Body of pancreas (tissue), 4 donors: ENCODE results near the gene TMEM141.

ENCODE experiments used
- POLR2A ChIP-seq, 3 donors: fragments of 450-650 bp; IDR thresholded peaks; one replicate each; pipeline ENCODE4 v1.6.1; 2016; ENCODE audit warnings: antibody characterized with exemption in 3 of 3, mild to moderate bottlenecking in 2 of 3
- TF ChIP-seq, protein P1 (sequence below), 7 experiments: fragments of 450-650 bp in 4 of 7; fragments of 200-600 bp in 3 of 7; sonication (generic) in 3 of 7; IDR thresholded peaks; one replicate each; pipeline ENCODE4 v1.5.1; 2016 to 2019; ENCODE audit warnings: antibody characterized with exemption in 7 of 7

DNA sequence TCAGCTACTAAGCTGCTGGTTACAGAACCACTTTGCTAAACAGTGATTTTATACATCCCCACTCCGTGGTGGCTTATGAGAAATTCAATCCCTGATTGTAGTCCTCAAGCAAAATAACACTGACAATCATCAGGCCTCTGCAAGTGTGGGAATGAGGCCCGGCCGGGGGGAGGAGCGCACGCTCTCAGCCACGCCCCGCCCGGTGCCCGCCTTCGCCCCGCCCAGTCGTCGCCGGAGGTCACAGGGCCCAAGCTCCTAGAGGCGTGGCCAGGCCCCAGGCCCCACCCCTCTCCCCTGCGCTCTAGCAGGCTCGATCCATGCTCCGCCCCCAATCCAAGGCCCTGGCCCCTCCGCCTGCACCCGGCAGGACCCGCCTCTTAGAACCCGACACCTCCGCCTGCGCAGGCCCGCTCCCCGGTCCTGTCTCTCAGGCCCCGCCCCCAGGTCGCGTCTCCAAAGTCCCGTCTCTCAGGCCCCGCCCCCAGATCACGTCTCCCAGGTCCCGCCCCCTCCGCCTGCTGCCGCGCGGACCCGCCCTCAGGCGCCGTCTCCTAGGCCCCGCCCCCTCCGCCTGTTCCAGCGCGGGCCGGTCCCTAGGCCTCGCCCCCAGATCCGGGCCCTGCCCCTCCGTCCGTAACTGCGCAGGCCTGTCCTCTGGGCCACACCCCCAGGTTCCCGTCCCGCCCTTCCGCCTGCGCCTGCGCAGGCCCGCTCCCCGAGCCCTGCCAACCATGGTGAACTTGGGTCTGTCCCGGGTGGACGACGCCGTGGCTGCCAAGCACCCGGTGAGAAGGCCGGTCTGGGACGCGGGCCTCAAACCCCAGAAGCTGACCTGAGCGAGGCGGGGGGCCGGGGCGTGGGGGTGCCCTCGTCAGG is at the start of gene TMEM141:
- TF ChIP-seq, protein P1, sequence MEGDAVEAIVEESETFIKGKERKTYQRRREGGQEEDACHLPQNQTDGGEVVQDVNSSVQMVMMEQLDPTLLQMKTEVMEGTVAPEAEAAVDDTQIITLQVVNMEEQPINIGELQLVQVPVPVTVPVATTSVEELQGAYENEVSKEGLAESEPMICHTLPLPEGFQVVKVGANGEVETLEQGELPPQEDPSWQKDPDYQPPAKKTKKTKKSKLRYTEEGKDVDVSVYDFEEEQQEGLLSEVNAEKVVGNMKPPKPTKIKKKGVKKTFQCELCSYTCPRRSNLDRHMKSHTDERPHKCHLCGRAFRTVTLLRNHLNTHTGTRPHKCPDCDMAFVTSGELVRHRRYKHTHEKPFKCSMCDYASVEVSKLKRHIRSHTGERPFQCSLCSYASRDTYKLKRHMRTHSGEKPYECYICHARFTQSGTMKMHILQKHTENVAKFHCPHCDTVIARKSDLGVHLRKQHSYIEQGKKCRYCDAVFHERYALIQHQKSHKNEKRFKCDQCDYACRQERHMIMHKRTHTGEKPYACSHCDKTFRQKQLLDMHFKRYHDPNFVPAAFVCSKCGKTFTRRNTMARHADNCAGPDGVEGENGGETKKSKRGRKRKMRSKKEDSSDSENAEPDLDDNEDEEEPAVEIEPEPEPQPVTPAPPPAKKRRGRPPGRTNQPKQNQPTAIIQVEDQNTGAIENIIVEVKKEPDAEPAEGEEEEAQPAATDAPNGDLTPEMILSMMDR (IDR thresholded peaks at IDR 0.05), result no peak
- TF ChIP-seq POLR2A (IDR thresholded peaks at IDR 0.05), result peak; percentile 80 to 92 (median 85)
